ENCODE results near the gene ARMH3.
A peak's percentile ranks its signal among the peaks of the same experiment; 100 is the strongest.
"Not testable (repeated sequence)": the region's sequence is repeated elsewhere in the genome, so short reads cannot be mapped to it uniquely, and the experiment has no call there.

The ARMH3 gene, protein sequence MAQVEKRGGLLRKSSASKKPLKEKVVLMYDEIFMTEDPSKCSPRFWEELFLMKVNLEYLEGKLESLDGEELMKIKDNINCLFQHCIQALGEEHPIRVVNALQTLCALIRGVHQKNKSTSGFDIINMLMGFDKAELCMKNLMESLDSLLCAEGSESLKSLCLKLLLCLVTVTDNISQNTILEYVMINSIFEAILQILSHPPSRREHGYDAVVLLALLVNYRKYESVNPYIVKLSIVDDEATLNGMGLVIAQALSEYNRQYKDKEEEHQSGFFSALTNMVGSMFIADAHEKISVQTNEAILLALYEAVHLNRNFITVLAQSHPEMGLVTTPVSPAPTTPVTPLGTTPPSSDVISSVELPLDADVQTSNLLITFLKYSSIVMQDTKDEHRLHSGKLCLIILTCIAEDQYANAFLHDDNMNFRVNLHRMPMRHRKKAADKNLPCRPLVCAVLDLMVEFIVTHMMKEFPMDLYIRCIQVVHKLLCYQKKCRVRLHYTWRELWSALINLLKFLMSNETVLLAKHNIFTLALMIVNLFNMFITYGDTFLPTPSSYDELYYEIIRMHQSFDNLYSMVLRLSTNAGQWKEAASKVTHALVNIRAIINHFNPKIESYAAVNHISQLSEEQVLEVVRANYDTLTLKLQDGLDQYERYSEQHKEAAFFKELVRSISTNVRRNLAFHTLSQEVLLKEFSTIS

DNA sequence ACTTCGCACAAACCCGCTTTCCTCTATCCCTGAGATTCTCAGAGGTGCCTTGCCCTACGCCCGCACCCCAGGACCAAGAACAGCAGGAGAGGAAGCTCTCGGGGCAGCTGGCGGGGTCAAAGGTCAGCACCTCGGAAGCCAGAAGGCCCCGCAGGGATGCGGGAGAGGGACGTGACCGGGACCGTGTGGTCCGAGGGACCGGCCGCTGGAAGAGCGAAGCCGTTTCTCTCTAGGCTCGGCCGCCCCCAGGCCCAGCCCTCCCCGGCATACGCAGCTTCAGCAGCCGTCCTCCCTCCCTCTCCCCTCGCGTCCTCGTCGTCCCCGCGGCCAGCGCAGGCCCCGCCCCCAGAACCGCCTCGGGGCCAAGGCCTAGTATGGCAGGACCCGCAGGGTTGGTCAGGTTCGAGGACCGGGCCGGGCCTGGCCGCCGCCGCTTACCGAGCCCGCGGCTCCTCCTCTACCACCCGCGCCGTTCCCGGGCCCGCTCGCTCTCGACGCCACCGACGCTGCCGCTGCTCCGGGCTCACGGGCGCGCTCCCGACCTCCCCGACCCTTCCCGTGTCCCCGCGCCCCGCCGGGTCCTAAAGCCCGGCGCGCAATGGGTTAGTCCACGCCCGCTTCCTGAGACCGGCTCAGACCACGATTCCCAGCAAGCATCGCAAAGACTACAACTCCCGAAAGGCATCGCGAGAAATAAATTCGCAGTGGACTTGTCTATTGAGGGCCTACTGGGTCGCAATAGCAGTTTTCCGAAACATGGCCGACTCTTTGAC lies at the start of gene ARMH3:
ARMH3 (minus strand) TSS at position 527 of the 773 bp plus-strand sequence. CDS start 16,059 bp downstream, outside the sequence.
- peak; percentile 79 to 85 for DNase-seq (ENCODE audit: low read depth in 2 of 2)

DNA sequence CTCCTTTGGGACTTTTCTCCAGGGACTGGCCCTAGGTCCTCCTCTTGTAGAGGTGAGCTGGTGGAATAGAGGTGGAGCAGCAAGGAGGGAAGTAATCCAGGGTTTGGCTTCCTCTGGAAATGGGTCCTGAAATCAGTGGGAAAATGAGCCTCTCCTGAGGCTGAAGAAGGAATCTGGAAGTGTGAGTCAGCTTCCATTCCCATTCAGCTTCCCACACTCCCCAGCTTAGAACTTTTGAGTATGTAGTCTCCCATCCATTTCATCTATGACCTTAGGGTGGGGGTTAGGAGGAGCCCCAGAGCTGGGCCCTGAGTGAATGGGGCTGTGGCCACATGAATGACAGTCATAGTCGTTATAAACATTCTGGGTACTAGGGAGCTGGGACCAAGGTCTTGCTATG lies 46.4 kb upstream of the ARMH3 start:
- no peak for DNase-seq (ENCODE audit: low read depth in 2 of 2)

DNA sequence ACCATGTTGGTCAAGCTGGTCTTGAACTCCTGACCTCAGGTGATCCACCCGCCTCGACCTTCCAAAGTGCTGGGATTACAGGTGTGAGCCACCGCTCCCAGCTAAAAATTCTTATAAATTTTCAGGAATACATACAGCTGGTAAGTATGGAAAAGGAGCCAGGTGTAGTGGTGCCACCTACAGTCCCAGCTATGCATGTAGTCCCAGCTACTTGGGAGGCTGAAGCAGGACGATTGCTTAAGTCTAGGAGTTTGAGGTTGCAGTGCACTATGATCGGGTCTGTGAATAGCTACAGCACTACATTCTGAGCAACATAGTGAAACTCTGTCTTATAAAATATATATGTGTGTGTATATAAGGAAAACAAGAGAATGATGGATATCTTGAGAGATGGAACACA lies 45.2 kb upstream of the ARMH3 start:
- DNase-seq (ENCODE audit: low read depth in 2 of 2), result no peak

DNA sequence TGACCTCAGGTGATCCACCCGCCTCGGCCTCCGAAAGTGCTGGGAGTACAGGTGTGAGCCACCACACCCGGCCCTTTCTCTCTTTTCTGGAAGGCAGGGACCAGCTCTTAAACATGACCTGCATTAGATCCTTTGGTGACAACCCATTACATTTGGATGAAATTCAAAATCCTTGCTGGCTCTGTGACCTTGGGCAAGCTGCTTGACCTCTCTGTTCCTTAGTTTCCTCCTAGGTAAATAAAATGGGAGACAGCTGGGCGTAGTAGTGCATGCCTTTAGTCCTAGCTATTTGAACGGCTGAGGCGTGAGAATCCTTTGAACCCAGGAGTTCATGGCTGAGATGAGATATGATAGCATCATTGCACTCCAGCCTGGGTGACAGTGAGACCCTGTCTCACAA lies 40.5 kb upstream of the ARMH3 start:
- no peak for DNase-seq (ENCODE audit: low read depth in 2 of 2)

DNA sequence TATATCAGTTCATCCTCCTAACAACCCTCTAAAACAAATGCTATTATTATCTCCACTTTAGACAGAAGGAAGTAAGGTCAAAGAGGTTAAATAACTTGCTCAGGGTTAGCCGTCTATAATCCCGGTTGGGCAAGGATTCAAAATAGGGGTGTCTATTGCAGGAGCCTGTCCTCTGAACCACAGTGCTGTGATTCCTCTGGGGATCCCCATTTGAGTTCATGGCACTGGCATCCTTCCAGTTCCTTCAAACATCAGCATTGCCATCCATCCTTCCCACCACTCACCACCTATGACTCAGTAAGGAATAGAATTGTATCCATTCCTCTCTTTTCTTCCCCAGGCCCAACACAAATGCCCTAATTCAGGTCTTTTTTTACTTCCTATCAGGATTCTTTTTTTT lies 34.8 kb upstream of the ARMH3 start:
- DNase-seq (ENCODE audit: low read depth in 2 of 2), result no peak

DNA sequence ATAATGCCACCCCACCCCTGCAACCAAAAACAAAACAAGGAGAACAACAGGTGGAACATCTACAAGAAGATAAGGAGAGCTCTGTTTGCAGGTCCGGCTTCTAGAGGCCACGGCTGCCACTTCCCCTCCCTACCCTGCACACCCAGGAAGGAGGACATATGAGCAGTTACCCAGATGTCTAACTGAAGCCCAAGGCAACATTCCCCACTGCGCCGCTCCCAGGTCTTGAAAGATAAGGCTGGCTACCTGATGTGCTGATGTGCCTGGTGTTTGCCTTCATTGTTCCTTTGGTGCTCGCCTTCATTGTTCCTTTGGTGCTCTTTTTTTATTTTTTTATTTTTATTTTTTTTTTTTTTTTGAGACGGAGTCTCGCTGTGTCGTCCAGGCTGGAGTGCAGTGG lies 30.2 kb upstream of the ARMH3 start:
- no peak for DNase-seq (ENCODE audit: low read depth in 2 of 2)

DNA sequence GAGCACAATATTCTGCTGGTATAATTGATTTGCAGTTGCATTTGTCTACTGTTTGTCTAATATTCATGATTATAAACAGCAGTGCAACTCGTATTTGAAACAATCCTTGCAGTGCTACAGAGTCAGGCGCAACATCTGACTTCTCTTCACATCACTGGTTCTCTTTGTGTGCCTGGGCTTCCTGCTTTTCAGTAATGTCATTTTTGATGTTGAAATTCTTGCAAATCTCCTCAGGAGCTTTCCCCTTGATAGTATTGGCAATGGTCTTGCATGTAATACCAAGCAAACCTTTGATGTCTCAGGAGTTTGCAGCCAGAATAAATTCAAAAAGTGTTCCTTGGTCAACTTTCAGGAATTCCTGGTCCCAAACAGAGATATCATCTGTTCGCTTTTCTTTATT lies 29.4 kb upstream of the ARMH3 start:
- DNase-seq (ENCODE audit: low read depth in 2 of 2), result no peak

DNA sequence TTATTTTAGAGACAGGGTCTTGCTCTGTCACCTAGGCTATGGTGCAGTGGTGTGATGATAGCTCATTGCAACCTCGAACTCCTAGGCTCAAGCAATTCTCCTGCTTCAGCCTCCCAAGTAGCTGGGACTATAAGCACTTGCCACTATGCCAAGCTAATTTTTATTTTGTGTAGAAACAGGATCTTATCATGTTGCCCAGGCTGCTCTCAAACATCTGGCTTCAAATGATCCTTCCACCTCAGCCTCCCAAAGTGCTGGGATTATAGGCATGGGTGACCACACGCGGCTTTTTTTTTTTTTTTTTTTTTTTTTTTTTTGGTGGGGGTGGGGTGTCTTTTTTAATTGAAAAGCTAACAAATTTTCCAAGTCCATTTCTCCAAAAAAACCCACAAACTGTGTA lies 27.6 kb upstream of the ARMH3 start:
- DNase-seq (ENCODE audit: low read depth in 2 of 2), result no peak

DNA sequence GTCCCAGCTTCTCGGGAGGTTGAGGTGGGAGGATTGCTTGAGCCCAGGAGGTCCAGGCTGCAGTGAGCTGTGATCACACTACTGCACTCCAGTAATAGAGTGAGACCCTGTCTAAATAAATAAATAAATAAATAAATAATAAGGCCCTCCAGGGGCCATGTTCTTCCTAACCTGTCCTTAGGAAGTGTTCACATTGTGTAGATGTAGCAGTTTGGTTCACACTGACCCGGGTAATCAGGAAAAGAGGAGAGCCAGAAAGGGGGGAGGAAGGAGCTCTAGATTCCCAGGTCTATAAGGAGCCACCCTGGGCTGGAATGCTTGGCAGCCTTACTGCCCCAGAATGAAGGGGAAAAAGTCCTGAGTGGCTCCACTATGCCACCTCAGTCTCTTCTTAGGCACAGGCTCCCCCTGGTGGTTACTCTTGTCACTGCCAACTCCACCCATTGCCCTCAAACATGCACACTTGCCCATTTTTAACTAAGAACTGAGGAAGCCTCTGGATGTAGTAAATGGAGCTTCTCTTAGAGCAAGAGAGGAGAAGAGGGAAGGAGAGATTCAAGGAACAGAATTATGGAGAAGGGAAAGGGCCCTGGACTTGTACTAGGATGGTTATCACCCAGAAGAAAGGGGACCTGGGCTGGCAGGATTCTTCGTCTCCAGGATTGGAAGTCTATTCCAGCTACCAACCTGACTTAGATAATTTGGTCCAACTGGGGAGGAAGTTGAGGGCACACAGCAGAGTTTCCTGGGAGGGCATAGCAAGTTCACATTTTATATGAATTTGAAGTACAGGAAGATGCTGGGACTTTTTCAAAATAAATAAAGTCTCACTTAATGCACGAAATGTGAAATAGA lies 16.9 kb upstream of the ARMH3 start:
- peak; percentile 51 to 80 for DNase-seq (ENCODE audit: low read depth in 2 of 2)

DNA sequence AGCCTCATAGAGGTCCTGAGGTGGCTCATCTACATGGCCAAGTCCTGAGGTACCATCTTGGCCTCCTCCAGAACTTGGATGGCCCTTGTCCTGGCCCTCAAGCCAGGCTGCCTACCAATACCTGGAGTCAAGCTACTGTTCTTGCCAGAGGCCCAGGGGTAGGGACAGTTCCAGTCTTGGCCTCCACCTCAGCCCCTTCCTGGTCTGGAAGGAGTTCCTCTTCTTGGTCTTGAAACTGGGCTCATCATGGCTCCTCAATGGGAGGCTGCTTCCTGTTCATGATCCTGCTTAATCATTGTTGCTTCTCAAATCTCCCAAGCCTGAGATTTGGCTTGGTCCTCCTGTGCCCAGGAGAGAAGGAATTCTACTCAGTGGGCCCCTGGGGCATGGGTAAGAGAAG lies 13.1 kb upstream of the ARMH3 start:
- DNase-seq (ENCODE audit: low read depth in 2 of 2), result no peak

DNA sequence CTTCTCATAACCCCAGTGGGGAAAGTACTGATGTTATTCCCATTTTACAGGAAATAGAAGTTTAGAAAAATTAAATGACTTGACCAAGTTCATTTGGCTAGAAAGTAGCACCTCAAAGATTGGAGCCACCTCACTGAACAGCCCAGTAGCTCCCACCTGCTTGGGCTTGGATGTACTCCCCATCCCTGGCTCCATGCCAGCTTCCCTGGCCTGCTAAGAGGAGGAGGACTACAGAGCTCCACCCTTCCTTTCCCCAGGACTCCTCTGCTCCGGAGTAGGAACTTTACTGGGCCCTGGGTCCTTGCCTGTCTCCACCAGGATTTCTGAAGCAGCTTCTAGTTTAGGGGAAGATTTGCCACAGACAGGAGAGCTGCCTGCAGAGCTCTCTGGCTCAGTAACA lies 12.2 kb upstream of the ARMH3 start:
- DNase-seq (ENCODE audit: low read depth in 2 of 2), result no peak

DNA sequence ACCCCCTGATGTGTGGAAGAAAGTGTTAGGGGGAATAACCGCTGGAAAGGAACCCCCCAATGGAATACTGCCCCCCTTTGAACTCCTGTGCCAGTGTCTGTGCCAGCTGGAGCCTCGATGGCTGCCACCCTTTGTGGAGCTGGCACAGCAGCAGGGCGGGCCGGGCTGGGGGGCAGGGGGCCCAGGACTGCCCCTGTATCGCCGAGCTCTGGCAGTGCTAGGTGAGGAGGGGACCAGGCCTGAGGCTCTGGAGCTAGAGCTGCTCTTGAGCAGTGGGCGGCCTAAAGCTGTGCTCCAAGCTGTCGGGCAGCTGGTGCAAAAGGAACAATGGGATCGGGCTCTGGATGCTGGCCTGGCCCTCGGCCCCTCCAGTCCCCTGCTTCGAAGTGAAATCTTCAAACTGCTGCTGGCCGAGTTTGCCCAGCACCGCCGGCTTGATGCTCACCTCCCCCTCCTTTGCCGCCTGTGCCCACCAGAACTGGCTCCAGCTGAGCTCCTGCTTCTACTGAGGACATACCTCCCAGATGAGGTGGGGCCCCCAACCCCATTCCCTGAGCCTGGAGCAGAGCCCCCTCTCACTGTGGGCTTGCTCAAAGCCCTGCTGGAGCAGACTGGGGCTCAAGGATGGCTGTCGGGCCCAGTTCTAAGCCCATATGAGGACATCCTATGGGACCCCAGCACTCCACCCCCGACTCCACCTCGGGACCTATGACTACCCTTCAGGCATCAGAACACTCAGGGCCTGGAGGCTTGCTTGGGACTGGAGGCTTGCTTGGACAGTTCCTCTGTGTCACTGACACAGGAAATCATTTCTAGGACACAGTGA lies 11.3 kb upstream of the ARMH3 start:
- no peak for DNase-seq (ENCODE audit: low read depth in 2 of 2)

DNA sequence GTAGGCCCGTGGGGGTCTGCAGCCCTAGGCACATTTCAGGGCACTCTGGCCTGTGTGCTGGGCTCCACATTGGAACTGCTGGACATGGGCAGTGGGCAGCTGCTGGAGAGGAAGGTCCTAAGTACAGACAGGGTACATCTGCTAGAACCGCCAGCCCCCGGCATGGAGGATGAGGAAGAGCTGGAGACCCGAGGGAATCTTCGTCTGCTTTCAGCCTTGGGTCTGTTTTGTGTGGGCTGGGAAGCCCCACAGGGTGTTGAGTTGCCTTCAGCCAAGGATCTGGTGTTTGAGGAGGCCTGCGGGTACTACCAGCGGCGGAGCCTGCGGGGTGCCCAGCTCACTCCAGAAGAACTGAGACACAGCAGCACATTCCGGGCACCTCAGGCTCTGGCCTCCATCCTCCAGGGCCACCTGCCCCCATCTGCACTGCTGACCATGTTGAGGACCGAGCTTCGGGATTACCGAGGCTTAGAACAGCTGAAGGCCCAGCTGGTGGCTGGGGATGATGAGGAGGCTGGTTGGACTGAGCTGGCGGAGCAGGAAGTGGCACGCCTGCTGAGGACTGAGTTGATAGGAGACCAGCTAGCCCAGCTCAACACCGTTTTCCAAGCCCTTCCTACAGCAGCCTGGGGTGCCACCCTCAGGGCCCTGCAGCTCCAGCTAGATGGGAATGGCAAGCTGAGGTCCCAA lies 10.6 kb upstream of the ARMH3 start:
- no peak for DNase-seq (ENCODE audit: low read depth in 2 of 2)

DNA sequence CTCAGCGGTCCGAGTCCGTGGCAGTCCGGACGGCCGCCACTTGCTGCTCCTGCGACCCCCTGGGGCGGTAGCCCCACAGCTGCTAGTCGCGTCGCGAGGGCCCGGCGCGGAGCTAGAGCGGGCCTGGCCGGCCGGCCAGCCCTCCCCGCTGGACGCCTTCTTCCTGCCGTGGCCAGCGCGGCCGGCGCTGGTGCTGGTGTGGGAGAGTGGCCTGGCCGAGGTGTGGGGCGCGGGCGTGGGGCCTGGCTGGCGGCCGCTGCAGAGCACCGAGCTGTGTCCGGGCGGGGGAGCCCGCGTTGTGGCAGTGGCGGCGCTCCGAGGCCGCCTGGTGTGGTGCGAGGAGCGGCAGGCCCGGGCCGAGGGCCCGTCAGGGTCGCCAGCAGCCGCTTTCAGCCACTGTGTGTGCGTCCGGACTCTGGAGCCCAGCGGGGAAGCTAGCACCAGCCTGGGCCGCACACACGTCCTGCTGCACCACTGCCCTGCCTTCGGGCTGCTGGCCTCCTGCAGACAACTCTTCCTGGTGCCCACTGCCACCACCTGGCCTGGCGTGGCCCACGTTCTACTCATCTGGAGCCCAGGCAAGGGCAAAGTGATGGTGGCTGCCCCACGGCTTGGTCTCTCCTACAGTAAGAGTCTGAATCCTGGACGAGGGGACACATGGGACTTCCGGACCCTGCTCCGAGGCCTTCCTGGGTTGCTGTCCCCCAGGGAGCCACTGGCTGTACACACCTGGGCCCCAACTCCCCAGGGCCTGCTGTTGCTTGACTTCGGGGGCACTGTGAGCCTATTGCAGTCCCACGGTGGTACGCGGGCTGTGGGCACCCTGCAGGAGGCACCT lies 9.8 kb upstream of the ARMH3 start:
- no peak for DNase-seq (ENCODE audit: low read depth in 2 of 2)

DNA sequence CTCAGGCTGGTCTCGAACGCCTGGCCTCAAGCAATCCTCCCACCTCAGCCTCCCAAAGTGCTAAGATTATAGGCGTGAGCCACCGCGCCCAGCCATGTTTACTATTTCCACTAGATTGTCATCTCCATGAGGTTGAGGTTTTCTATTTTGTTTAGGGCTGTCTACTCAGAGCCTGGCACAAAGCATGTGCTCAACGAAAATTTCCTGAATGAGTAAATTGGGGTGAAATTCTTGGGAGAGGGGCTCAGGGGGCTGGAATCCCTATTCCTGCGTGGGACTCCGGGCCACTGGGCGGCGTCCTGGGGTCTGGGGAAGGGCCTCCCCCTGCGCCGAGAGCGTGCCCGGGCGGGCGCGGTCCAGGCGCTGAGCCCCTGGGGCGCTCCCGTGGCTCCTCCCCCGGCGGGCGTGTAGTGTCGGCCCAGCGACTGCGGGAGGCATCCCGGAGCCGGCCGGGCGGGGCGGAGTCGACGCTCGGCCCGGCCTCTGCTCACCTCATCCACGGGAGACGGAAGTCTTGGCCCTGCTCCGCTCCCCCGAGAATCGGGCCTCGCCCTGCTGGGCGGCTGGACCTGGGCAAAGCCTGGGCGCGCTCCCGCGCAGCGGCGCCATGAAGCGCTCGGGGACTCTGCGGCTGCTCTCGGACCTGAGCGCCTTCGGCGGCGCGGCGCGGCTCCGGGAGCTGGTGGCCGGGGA lies 9.0 kb upstream of the ARMH3 start, which contains the start of gene HPS6:
HPS6 (plus strand) TSS at position 482 of the 693 bp plus-strand sequence; CDS start at position 608, 126 bp downstream.
- peak; percentile 75 to 89 for DNase-seq (ENCODE audit: low read depth in 2 of 2)

DNA sequence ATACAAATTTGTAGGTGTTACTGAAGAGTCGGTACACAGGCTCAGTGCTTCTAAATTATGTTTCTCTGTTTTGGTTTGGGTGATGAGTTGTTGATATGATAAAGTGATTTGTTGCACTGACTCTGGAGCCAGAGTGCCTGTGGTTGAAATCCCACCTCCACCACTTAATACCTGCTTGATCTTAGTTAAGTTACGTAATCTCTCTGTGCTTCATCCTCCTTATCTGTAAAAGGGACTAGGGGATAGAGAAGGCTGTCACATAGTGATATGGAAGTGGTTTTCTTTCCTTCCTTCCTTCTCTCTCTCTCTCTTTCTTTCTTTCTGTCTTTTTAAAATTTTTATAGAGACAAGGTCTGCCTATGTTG lies 8.5 kb upstream of the ARMH3 start:
- DNase-seq (ENCODE audit: low read depth in 2 of 2), result no peak

DNA sequence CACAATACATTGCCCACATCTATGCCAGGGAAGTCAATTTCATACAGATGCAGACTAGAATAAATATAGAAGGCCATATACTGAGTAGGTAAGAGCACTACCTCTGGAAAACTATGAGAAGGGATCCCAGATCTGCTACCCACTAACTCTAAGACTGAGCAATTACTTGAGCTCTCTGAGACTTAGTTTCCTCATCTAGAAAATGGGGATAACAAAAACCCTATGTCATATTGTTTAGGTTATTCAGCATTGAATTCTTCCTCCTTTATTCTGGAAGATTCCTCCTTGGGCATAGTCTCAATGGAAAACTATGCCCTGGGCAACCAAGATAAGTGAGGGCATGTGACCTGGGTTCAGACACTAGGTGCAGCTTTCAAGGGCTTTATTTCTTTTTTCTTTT lies 4.0 kb upstream of the ARMH3 start:
- DNase-seq (ENCODE audit: low read depth in 2 of 2), result no peak

DNA sequence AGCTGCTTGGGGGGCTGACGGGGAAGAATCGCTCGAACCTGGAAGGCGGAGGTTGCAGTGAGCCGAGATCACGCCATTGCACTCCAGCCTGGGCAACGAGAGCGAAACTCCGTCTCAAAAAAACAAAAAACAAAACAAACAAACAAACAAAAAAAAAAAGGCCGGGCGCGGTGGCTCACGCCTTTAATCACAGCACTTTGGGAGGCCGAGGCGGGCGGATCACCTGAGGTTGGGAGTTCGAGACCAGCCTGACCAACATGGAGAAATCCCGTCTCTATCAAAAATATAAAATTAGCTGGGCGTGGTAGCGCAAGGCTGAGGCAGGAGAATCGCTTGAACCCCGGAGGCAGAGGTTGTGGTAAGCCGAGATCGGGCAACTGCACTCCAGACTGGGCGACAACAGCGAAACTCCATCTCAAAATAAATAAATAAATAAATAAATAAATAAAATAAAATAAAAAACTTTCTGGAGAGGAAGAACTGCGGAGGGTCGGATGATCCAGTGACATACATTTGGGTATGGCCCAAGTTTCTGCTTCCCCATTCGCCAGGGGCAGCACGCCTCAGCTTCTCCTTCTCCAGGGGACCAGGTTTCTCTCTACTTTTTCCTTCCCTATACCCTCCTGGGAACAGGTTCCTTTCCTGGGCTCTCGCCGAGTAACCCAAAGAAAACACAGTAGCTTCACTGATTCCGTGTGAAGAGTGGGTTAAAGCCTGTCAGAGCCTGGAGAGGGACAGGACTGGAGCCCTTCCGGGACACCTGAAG lies 909 bp downstream of the ARMH3 start:
- not testable (repeated sequence) for DNase-seq (ENCODE audit: low read depth in 2 of 2)
